Mammary epithelial cell (primary cell): ENCODE measurements around the gene CRACDL.

Experiments
- CTCF ChIP-seq, 2 donors: IDR thresholded peaks in 1 of 2; conservative IDR thresholded peaks in 1 of 2; 2 replicates each; pipeline ENCODE4 v1.5.1; 2011 to 2012; ENCODE audit warnings: inconsistent platforms in 2 of 2, low read length in 2 of 2, mild to moderate bottlenecking in 2 of 2, control low read depth in 1 of 2, low read depth in 1 of 2; ENCODE audit not compliant: insufficient read depth in 1 of 2; ENCODE audit errors: extremely low read depth in 1 of 2
- EZH2 ChIP-seq: IDR thresholded peaks from 2 replicates; pipeline ENCODE4 v1.6.1; 2012; ENCODE audit warnings: low read length, inconsistent platforms, borderline replicate concordance

DNA sequence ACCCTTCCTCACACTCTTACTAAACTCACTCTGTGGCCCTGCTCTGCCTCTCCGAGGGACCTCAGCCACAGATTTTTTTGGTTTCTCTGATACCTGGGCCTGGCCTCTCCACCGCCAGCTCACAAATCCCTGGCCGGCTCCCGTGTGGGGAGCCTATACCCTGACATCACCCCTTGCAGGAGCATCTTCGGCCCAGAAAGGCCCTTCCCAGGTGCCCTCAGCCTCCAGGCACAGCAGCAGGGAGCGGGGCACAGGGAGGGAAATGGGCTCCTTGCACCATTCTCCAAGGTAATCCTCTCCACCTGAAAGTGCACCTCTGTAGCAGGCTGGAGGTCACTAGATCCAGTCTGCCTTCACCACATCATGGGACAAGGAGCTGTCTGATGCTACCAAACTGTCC is 43.2 kb downstream of the CRACDL start:
- TF ChIP-seq CTCF (conservative IDR thresholded peaks at IDR 0.05 in 1 of 2, IDR thresholded peaks at IDR 0.05 in 1 of 2; ENCODE audit: extremely low read depth in 1 of 2, insufficient read depth in 1 of 2, low read depth in 1 of 2, low read length in 2 of 2) (no peak), EZH2 (no peak)
